Colonic mucosa (tissue), 4 donors: ENCODE data around the gene UNC13C. TPM values are rescaled to one million over a fixed set of nuclear protein-coding genes. Genes with fewer than 3 reads are reported as not detected.

Source experiments
- DNase-seq: peaks from one replicate; pipeline ENCODE4 v3.0.0-alpha.2; 2020
- H3K27ac ChIP-seq: fragments of 200-600 bp; one replicate; pipeline ENCODE4 v1.8.0; 2021
- H3K27me3 ChIP-seq: fragments of 200-600 bp; one replicate; pipeline ENCODE4 v1.8.0; 2021
- H3K36me3 ChIP-seq: fragments of 200-600 bp; one replicate; pipeline ENCODE4 v1.8.0; 2021
- H3K4me1 ChIP-seq: fragments of 200-600 bp; one replicate; pipeline ENCODE4 v1.8.0; 2021; ENCODE audit warnings: mild to moderate bottlenecking
- H3K4me3 ChIP-seq: fragments of 200-600 bp; one replicate; pipeline ENCODE4 v1.8.0; 2021
- H3K9ac ChIP-seq, 2 donors: one replicate each; pipeline ENCODE4 v1.7.0; 2013; ENCODE audit warnings: control low read depth in 2 of 2, low read depth in 2 of 2, low read length in 2 of 2
- H3K9me3 ChIP-seq: fragments of 200-600 bp; one replicate; pipeline ENCODE4 v1.8.0; 2021
- CTCF ChIP-seq: fragments of 200-600 bp; IDR thresholded peaks from one replicate; pipeline ENCODE4 v1.8.0; 2022; ENCODE audit warnings: antibody characterized with exemption, mild to moderate bottlenecking
- intact Hi-C: fragments of 100-400 bp; cut with DNase I; formaldehyde crosslinking; loops from one replicate; pipeline ENCODE4 v1.14.1; 2022
- total RNA-seq, 2 donors: library from RNA; stranded (reverse); fragmentation: NEBNext Ultra II Directional in 1 of 2; extraction: Animal tissue kit (Norgen Biotek cat#: 25700) in 1 of 2; gene quantifications; one replicate each; pipeline ENCODE4 v1.2.1, GENCODE V29; 2021
- donor health status: healthy.
- donor health status: DM: no; HTN: no; CAD: no.
- donor health status: DM: no; HTN: no; CAD: no.

UNC13C gene
- total RNA-seq, 2 donors from 2014 or later = 0.05 to 0.13 TPM

GRCh38 chr15:54619180-54619579 is 640.9 kb downstream of the UNC13C start:
- Histone ChIP-seq H3K9ac (no peak overlapping the region), H3K36me3 (no peaks in the 10 kb centered on the region), H3K9me3 (no peaks in the 10 kb centered on the region), H3K27ac (no peak overlapping the region), H3K4me3 (no peak overlapping the region), H3K4me1 (no peaks in the 10 kb centered on the region), H3K27me3 (no peaks in the 10 kb centered on the region)
- intact Hi-C loops = no loop called here
- TF ChIP-seq CTCF = no peak
- no peak for DNase-seq

- no peaks in the 10 kb centered on the region for H3K36me3 ChIP-seq
- no peak overlapping the region for H3K27ac ChIP-seq
- intact Hi-C loops = no loop called here
- no peaks in the 10 kb centered on the region for H3K9me3 ChIP-seq
- H3K4me3 ChIP-seq = no peak overlapping the region
- H3K9ac ChIP-seq = no peak overlapping the region
- no peaks in the 10 kb centered on the region for H3K27me3 ChIP-seq
- DNase-seq = no peak
- no peaks in the 10 kb centered on the region for H3K4me1 ChIP-seq
- no peak for TF ChIP-seq CTCF
These were observed 642.7 kb downstream of the UNC13C start for GRCh38 chr15:54620916-54621315.

GRCh38 chr15:54636147-54636546 is 657.9 kb downstream of the UNC13C start:
- no peak for DNase-seq
- Histone ChIP-seq H3K9me3 (no peaks in the 10 kb centered on the region), H3K4me1 (no peaks in the 10 kb centered on the region), H3K27ac (no peak overlapping the region), H3K36me3 (no peaks in the 10 kb centered on the region), H3K4me3 (no peak overlapping the region), H3K27me3 (no peaks in the 10 kb centered on the region), H3K9ac (no peak overlapping the region)
- intact Hi-C loops = no loop called here
- no peak for TF ChIP-seq CTCF

- TF ChIP-seq CTCF = no peak
- no peak for DNase-seq
- Histone ChIP-seq H3K27ac (no peak overlapping the region), H3K9ac (no peak overlapping the region), H3K4me3 (no peak overlapping the region), H3K27me3 (no peaks in the 10 kb centered on the region), H3K4me1 (no peaks in the 10 kb centered on the region), H3K9me3 (no peaks in the 10 kb centered on the region), H3K36me3 (no peaks in the 10 kb centered on the region)
- intact Hi-C loops = no loop called here
These were observed 660.4 kb downstream of the UNC13C start for GRCh38 chr15:54638666-54639065.

- intact Hi-C loops = no loop called here
- Histone ChIP-seq H3K4me3 (no peak overlapping the region), H3K27ac (no peak overlapping the region), H3K9me3 (no peaks in the 10 kb centered on the region), H3K36me3 (no peaks in the 10 kb centered on the region), H3K9ac (no peak overlapping the region), H3K4me1 (no peaks in the 10 kb centered on the region), H3K27me3 (no peaks in the 10 kb centered on the region)
- peak; percentile 19 for DNase-seq
- TF ChIP-seq CTCF = no peak
These were observed 662.6 kb downstream of the UNC13C start for GRCh38 chr15:54640873-54641272.

GRCh38 chr15:54644796-54645195 is 666.6 kb downstream of the UNC13C start:
- no peak for TF ChIP-seq CTCF
- Histone ChIP-seq H3K4me3 (no peak overlapping the region), H3K9ac (no peak overlapping the region), H3K27me3 (no peaks in the 10 kb centered on the region), H3K36me3 (no peaks in the 10 kb centered on the region), H3K27ac (no peak overlapping the region), H3K4me1 (no peaks in the 10 kb centered on the region), H3K9me3 (no peaks in the 10 kb centered on the region)
- DNase-seq = no peak
- intact Hi-C loops = no loop called here
